ENCODE results near the gene MOCS2. TPM values are rescaled to one million over a fixed set of nuclear protein-coding genes. Genes with fewer than 3 reads are reported as not detected.

MOCS2 gene
- total and polyA plus RNA-seq, 10 of the 15 experiments (the other 5 are each of a cell fraction or from before 2014, with no cell fraction given) = 11.0 to 27.4 (median 22.5) TPM

- ChIA-PET CTCF (no interaction called here), RAD21 (ENCODE audit: unreplicated experiment) (no interaction called here), SMC1A (ENCODE audit: uncharacterized antibody, unreplicated experiment) (no interaction called here), POLR2A (no interaction called here)
- Histone ChIP-seq H2AFZ (ENCODE audit: control insufficient read depth, low read depth, low read length) (no peak overlapping the region), H3K27ac (ENCODE audit: control insufficient read depth, insufficient read depth) (no peak overlapping the region), H3K4me1 (ENCODE audit: control insufficient read depth, insufficient read depth, low read length) (no peaks in the 10 kb centered on the region), H3K27me3 (replicated peaks in 1 of 2; ENCODE audit: control insufficient read depth in 2 of 2, insufficient read depth in 2 of 2, low read length in 1 of 2) (peaks cover 0 to 2% of the 10 kb centered on the region in 2 experiments; a peak in 1 of 4 replicates), H3K4me3 (no peak overlapping the region), H3K4me2 (ENCODE audit: control insufficient read depth, insufficient read depth) (no peak overlapping the region), H3K9me3 (replicated peaks; ENCODE audit: control insufficient read depth, insufficient read depth, low read length) (no peaks in the 10 kb centered on the region), H4K20me1 (ENCODE audit: control insufficient read depth, insufficient read depth) (no peaks in the 10 kb centered on the region), H3K36me3 (ENCODE audit: control insufficient read depth in 2 of 2, insufficient read depth in 2 of 2, low read length in 1 of 2) (no peaks in the 10 kb centered on the region), H3K79me2 (ENCODE audit: control insufficient read depth, insufficient read depth, low read length) (no peaks in the 10 kb centered on the region), H3K9ac (ENCODE audit: control insufficient read depth, insufficient read depth, low read length) (no peak overlapping the region)
- ATAC-seq (no peak), DNase-seq (ENCODE audit: low read depth, low spot score) (no peak), FAIRE-seq (no peak)
- 30% methylated on average over 3 of the region's 3 CpGs for WGBS (ENCODE audit: insufficient coverage, insufficient replicate concordance, low lambda C conversion rate, missing lambda C conversion rate)
- in situ Hi-C loops (cut with MboI) (no loop called here), intact Hi-C loops (cut with micrococcal nuclease; ENCODE audit: unreplicated experiment) (no loop called here)
- BruUV-seq (replicated peaks) = no TSS peak
- TF ChIP-seq SRF (IDR thresholded peaks at IDR 0.05; ENCODE audit: low read depth in 2 of 2, low read length in 2 of 2) (no peak), CEBPZ (IDR thresholded peaks at IDR 0.05; ENCODE audit: low read depth, low read length) (no peak), NFXL1 (IDR thresholded peaks at IDR 0.05; ENCODE audit: borderline replicate concordance) (no peak), BACH1 (IDR thresholded peaks at IDR 0.05; ENCODE audit: borderline replicate concordance) (no peak), ELK1 (IDR thresholded peaks at IDR 0.05; ENCODE audit: low read depth, low read length) (no peak), KDM1A (IDR thresholded peaks at IDR 0.05; ENCODE audit: borderline replicate concordance) (no peak), RB1 (IDR thresholded peaks at IDR 0.05; ENCODE audit: borderline replicate concordance) (no peak), TCF3 (IDR thresholded peaks at IDR 0.05; ENCODE audit: borderline replicate concordance, insufficient read depth, low read depth, low read length) (no peak), RUNX3 (IDR thresholded peaks at IDR 0.05; ENCODE audit: low read length) (no peak), HCFC1 (IDR thresholded peaks at IDR 0.05; ENCODE audit: low read length) (no peak), SMAD1 (IDR thresholded peaks at IDR 0.05; ENCODE audit: low read depth, partially characterized antibody) (no peak), FOXM1 (IDR thresholded peaks at IDR 0.05; ENCODE audit: low read depth, low read length) (no peak), BHLHE40 (IDR thresholded peaks at IDR 0.05; ENCODE audit: borderline replicate concordance in 1 of 2, low read depth in 2 of 2, low read length in 1 of 2) (no peak), ZNF24 (IDR thresholded peaks at IDR 0.05) (no peak), NFYA (IDR thresholded peaks at IDR 0.05; ENCODE audit: borderline replicate concordance, low read depth, low read length) (no peak), YY1 (IDR thresholded peaks at IDR 0.05; ENCODE audit: low read depth, low read length) (no peak), SMC3 (IDR thresholded peaks at IDR 0.05; ENCODE audit: borderline replicate concordance, low read length) (no peak), BCL11A (IDR thresholded peaks at IDR 0.05; ENCODE audit: low read depth, low read length) (no peak), RFX5 (IDR thresholded peaks at IDR 0.05; ENCODE audit: low read depth, low read length) (no peak)
Measured at GRCh38 chr5:53063791-53064190, 45.8 kb downstream of the MOCS2 start.
